Mesothelial cell of epicardium (in vitro differentiated cells): Measurements from ENCODE around the gene UBE2E1. TPM values are rescaled to one million over a fixed set of nuclear protein-coding genes. Genes with fewer than 3 reads are reported as not detected.

Source experiments
- DNase-seq, 2 experiments: peaks; one replicate each; pipeline ENCODE4 v3.0.0; 2021; ENCODE audit warnings: low spot score in 2 of 2; ENCODE audit not compliant: unreplicated experiment in 2 of 2
- H3K27ac Mint-ChIP-seq: 2 replicates; pipeline ENCODE4 v1.8.0; 2021; ENCODE audit warnings: mixed read lengths
- H3K27me3 Mint-ChIP-seq: 2 replicates; pipeline ENCODE4 v1.8.0; 2021; ENCODE audit warnings: low read depth, mixed read lengths
- H3K36me3 Mint-ChIP-seq: 2 replicates; pipeline ENCODE4 v1.8.0; 2021; ENCODE audit warnings: mixed read lengths
- H3K4me1 Mint-ChIP-seq: 2 replicates; pipeline ENCODE4 v1.8.0; 2021; ENCODE audit warnings: mixed read lengths
- H3K4me3 Mint-ChIP-seq: 2 replicates; pipeline ENCODE4 v1.8.0; 2021; ENCODE audit warnings: mild to moderate bottlenecking, moderate library complexity, mixed read lengths
- H3K9me3 Mint-ChIP-seq: 2 replicates; pipeline ENCODE4 v1.8.0; 2021; ENCODE audit warnings: mixed read lengths
- total RNA-seq: library from RNA; stranded (reverse); gene quantifications from 3 replicates; pipeline ENCODE4 v1.2.1, GENCODE V29; 2021
- TF ChIP-seq, protein P1 (sequence below): fragments of 200-600 bp; sonication (generic); IDR thresholded peaks from one replicate; pipeline ENCODE4 v1.5.0; 2021; ENCODE audit warnings: antibody characterized with exemption; ENCODE audit not compliant: unreplicated experiment

UBE2E1 gene
- total RNA-seq, 1 donor from 2014 or later, result 89.9 TPM

DNA sequence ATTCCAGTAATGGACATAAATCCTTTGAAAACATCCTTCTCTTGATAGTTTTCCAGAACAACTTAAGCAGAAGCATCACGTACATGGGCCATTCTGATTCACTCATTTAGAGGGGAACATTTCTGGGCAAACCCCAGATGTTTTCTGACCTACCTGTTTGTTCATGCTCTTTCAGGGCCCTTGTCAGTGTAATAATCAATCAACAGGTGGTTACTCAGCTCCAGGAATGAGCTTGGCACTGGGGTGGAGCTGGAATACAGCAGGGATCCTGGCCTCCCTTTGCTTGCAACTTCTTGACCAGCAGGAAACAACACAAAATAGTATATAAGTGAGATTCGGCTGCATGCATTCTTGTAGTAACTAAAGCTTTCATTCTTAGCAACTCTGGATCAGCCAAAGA, 9.2 kb upstream of the UBE2E1 start:
- TF ChIP-seq, protein P1, sequence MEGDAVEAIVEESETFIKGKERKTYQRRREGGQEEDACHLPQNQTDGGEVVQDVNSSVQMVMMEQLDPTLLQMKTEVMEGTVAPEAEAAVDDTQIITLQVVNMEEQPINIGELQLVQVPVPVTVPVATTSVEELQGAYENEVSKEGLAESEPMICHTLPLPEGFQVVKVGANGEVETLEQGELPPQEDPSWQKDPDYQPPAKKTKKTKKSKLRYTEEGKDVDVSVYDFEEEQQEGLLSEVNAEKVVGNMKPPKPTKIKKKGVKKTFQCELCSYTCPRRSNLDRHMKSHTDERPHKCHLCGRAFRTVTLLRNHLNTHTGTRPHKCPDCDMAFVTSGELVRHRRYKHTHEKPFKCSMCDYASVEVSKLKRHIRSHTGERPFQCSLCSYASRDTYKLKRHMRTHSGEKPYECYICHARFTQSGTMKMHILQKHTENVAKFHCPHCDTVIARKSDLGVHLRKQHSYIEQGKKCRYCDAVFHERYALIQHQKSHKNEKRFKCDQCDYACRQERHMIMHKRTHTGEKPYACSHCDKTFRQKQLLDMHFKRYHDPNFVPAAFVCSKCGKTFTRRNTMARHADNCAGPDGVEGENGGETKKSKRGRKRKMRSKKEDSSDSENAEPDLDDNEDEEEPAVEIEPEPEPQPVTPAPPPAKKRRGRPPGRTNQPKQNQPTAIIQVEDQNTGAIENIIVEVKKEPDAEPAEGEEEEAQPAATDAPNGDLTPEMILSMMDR, result no peak
- Mint-ChIP-seq H3K4me3 (no peak overlapping the region), H3K27me3 (peaks cover 2% of the 10 kb centered on the region), H3K4me1 (peaks cover 3% of the 10 kb centered on the region), H3K9me3 (no peaks in the 10 kb centered on the region), H3K36me3 (no peaks in the 10 kb centered on the region), H3K27ac (no peak overlapping the region)
- DNase-seq, result no peak

DNA sequence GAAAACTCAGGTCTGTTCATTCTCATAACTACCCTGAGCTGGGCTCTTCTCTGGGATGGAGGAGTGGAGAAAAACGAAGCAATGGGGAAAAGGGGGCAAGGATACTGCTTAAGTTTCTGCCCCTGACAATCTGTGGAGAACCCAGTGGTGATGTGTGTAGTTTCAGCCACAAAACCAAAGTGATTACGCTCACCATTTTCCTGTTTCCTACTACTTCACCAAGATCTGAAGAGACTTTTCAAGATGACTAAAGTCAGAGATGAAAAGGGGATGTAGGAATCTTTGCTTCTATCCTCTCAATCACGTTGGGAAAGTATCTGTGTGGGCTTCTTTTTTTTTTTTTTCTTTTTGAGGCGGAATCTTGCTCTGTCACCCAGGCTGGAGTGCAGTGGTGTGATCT, 8.3 kb upstream of the UBE2E1 start:
- DNase-seq, result no peak
- no peaks in the 10 kb centered on the region for H3K27me3 Mint-ChIP-seq
- no peak overlapping the region for H3K27ac Mint-ChIP-seq
- no peak overlapping the region for H3K4me3 Mint-ChIP-seq
- no peaks in the 10 kb centered on the region for H3K9me3 Mint-ChIP-seq
- H3K4me1 Mint-ChIP-seq, result peaks cover 3% of the 10 kb centered on the region
- H3K36me3 Mint-ChIP-seq, result no peaks in the 10 kb centered on the region
- TF ChIP-seq, protein P1, result no peak

DNA sequence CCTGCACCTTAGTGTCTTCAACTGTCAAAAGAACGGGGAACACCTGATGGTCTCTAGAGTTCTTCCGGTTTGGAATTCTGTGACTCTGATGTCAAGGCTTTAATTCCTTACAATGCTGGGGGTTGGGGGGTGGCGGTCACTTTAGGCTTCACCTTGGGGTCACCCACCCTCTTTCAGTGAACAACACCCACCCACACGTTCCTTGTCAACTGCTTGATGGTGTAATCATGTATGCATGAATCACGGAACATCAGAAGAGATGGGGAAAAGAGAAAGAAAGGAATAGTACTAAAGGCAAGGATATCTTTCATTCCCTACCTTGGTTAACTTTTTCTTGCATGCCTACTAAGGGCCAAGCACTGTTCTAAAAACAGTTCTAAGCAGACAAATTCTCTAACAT, 7.3 kb upstream of the UBE2E1 start:
- Mint-ChIP-seq H3K27ac (no peak overlapping the region), H3K27me3 (no peaks in the 10 kb centered on the region), H3K9me3 (no peaks in the 10 kb centered on the region), H3K4me1 (peaks cover 3% of the 10 kb centered on the region), H3K4me3 (no peak overlapping the region), H3K36me3 (no peaks in the 10 kb centered on the region)
- DNase-seq, result no peak
- TF ChIP-seq, protein P1, result no peak

DNA sequence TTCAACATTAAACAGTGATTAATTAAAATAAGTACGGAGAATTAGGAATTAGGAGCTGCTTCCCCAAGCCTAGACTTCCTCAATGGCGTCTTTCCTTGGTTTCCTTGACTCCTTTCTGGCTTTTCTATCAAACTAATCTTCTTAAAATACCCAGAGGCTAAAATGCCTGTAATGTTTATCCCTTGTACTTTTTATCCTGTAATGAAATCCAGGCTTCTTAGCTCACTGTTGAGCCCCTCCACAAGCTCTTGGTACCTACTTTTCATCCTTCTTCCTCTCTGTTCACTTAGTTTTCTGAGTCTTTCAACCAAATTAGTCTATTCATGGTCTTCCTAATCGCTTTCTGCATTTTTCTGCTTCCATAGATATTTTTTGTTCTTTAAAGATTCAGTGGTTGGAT, 6.9 kb upstream of the UBE2E1 start:
- Mint-ChIP-seq H3K27me3 (no peaks in the 10 kb centered on the region), H3K4me1 (peaks cover 3% of the 10 kb centered on the region), H3K27ac (no peak overlapping the region), H3K9me3 (no peaks in the 10 kb centered on the region), H3K36me3 (no peaks in the 10 kb centered on the region), H3K4me3 (no peak overlapping the region)
- TF ChIP-seq, protein P1, result no peak
- DNase-seq, result no peak

DNA sequence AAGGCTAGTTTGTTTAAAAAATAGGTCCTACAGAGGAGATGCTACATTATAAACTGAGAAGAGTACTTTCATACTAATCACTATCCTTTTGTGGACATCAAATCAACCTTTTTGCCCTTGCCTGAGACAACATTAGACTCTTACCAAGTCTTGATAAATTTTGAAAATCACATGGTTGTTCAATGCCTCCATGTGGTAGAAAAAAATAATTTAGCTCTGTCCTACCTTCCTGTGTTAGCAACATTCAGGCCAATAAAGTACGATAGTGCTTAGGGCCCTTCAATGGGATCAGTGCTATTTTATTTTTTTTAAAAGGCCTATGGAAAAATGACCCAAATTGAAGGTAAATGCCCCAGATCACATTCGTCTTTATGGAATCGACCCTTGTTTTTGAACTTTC, 5.0 kb upstream of the UBE2E1 start:
- H3K36me3 Mint-ChIP-seq, result no peaks in the 10 kb centered on the region
- no peak for DNase-seq
- TF ChIP-seq, protein P1, result no peak
- peaks cover 12% of the 10 kb centered on the region for H3K4me1 Mint-ChIP-seq
- H3K4me3 Mint-ChIP-seq, result no peak overlapping the region
- no peaks in the 10 kb centered on the region for H3K9me3 Mint-ChIP-seq
- no peaks in the 10 kb centered on the region for H3K27me3 Mint-ChIP-seq
- H3K27ac Mint-ChIP-seq, result no peak overlapping the region
